ENCODE results near the gene KCNG2.

KCNG2 gene

DNA sequence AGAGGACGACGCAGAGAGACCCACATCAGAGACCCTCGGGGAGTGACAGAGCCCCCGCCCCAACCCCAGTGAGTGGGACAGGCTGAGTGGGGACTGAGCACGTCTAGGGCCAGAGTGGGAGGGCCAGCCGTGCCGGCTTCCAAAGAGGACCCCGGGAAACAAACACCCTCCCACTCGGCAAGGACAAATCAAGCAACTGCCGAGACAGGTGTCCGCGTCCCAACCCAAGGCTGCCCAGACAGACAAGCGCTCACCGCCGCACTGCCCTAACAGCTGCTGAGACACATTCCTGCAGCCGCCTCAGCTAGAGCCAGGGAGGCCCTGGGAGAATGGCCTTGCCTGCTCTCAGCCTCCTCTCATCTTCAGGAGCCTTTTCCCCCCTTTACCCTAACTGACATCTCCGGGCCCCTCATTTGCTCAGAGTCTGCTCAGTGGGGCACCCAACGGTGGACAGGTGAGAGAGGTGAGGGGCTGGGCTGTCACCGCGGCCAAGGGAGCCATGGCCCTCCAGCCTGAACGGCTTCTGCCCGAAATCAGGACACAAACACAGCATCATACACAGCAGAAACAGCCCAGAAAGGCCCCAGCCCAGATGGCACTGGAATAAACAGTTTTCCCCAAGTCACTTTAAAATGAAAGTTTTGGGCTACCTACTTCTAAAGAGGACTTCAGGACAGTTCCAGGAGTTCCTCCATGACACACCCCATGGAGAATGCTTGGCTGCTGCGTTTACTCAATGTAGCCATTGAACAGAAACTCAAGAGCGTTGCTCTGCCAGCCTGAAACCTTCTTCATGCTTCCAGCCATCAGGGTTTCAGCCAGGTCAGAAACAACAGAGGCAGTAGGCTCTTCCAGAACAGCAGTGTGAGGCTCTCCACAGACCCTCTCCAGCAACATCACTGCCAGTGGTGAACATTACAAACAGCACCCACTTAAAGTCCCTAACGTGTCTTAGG lies 130.1 kb downstream of the KCNG2 start:
- DNase-seq, result no peak

DNA sequence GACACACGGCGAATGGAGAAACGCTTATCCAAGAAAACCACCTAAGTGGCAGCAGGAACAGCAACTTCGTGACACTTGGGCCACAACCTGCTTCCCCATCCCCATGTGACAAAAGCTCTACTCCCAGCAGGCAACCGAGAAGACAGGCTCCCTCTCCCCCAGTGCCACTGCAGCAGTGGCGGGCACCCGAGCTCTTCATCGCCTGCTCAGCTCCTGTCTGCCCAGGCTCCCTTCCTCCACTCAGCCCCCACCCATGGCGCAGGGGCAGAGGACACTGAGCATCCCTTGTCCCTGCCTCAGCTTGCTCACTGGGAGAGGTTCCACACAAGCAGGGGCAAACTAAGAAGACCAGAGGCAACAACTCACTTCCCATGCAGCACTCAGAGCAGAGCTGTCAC lies 130.8 kb downstream of the KCNG2 start:
- DNase-seq, result no peak

DNA sequence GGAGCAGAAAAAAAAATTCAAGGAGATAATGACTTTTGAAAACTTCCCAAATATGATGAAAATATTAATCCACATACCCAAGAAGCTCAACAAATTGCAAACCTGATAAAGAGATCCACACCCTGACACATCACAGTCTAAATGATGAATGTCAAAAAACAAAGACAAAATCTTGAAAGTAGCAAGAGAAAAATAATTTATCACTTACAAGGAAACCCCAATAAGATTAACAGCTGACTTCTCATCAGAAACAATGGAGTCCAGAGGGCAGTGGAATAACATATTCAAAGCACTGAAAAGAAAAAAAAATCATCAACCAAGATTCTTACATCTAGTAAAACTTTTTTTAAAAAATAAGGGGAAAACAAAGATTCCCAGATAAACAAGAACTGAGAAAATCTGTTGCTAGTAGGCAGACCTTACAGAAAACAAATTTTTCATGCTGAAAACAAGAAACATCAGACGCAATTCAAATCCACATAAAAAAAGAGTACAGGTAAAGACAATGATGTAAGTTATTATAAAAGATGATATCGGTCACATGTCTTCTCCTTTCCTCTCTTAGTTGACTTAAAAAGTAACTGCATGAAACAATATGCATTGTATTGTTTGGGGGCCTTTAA lies 132.4 kb downstream of the KCNG2 start:
- no peak for DNase-seq

DNA sequence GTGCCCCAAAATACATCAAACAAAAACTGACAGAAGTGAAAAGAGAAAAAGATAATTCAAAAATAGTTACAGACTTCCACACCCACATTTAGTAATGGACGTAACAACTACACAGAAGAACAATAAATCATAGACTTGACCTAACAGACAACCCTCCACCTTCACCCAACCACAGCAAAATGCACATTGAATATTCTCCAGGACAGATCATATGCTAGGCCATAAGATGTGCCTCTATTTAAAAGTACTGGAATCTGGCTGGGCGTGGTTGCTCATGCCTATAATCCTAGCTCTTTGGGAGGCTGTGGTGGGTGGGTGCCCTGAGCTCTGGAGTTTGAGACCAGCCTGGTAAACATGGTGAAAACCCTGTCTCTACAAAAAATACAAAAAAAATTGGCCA lies 133.7 kb downstream of the KCNG2 start:
- DNase-seq, result no peak

DNA sequence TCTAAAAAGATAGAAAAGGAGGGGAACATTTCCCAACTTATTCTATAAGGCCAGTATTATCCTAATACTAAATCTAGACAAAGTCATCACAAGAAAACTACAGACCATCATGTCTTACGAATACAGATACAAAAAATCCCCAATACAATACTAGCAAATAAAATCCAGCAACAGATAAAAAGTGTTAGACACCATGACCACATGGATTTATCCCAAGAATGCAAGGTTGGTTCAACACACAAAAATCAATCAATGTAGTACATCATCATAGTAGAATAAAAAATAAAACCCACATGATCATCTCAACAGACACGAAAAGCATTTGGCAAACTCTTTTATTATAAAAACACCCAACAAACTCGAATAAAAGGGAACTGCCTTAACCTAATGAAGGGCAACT lies 135.2 kb downstream of the KCNG2 start:
- no peak for DNase-seq

DNA sequence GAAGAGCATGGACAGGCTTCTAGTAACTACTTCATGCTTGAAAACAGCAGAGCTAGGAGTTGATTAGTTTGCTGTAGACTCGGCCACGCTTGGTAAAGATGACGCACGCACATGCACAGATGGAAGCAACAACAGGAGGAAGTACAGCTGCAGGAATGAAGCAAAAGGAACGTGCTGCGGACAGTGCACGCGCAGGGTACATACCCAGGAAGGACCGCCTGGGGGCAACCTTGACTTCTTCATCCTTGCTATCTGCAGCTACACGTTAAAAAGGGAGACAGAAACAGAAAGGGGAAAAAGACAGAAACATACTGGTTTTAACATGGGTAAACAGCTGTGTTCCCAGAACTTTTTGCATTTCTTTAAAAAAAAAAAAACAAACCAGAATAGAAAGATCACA lies 136.0 kb downstream of the KCNG2 start:
- DNase-seq, result no peak

DNA sequence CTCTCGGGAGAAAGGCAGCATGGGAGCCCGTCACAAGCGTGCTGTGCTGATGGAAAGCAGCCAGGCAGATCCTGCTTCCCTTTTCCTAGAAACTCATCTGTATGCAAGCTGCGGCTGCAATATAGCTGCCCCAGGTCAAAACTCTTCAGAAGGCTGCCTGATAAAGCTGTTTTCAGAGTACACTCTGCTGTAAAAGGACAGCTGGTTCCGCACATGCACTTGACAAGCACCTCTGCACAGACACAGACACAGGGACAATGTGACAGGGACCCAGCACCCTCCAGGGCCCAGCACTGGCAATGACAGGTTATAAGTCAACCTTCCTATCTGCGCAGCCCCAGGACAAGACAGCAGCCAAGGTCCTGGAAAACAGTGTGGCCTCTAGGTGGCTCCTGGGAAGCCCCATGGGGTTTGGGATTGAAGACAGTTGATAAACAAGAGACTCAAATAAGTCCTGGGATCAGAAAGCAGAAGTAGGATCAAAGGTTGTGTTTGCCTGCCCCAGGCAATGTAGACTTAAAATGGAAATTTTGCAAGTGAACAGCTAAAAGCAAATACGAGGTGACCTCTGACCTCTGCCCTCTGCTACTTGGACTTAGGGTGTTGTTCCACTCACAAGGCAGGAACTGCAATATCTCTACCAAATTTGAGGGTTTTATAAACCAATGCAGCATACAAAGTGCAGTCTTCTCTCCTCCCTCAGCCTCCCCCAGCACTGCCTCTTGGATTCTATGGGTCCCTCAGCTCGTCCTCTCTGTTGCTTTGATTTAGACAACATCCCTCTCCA lies 136.8 kb downstream of the KCNG2 start:
- DNase-seq, result no peak

DNA sequence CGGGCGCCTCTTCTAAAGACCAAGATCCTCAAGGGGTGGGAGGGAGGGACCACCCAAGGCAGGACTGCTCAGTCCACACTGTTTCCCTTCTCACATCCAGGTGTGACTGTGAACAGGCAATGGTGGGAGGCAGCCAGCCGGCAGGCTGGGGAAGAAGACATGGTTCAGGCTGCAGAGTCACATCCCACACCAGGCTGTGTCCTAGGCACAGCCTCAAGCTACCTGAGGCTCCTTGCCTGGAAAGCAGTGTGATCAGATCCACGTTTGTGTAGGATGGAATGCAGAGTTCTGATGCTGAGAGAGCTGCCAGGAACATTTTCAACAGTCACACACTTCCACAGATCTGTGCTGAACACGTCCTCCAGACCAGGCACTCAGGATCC lies 137.4 kb downstream of the KCNG2 start:
- DNase-seq, result no peak

DNA sequence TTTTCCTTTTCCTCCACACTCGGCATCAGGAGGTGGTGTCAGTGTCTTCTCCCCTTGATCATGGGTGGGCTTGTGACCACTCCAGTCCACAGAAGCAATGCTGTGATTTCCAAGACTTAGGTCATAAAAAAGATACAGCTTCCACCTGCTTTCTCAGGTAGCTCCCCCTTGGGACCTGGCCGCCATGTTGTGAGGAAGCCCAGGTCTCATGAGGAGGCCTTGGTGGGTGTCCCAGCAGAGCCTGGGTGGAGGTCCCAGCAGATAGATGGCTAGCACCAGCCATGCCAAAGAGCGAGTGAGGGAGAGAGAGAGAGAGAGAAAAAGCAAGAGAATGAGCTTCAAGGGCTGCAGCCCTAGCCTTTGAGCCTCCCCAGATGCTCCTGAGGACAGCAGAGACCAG lies 137.8 kb downstream of the KCNG2 start:
- DNase-seq, result no peak

DNA sequence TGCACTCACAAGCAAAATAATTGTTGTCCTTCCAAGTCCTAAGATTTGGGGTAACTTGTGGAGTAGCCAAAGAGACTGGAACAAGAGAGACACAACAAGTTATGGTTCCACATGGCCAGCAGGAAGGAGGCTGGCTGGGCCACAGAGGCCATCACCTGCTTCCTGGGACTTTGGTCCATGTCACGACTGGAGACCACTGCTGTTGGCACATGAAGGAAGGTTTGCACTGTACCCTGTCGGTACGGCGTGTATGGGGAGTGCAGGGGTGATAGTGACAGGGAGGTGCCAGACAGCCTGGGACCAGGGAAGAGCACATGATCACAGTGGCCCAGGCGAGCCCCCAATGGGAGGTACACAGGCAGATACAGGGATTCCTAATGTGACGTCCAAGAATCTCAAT lies 138.2 kb downstream of the KCNG2 start:
- DNase-seq, result no peak

DNA sequence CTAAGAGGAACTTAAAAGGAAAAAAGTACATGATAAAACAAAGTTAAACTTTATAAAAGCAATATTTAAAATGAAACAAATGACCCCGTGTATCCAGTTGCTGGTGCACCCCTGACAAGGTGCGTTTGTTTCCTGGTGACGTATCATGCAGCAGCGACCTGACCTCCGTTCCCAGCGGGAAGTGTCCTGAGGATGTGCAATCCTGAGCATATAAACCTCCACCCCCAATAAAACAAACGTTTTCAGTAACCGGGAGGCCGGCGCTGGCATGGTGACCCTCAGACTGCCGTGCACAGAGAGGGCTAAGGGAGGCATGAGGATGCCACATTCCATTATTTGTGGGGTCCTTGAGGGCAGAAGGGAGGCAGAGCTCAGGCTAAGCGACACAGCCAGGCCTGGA lies 138.9 kb downstream of the KCNG2 start:
- DNase-seq, result no peak

DNA sequence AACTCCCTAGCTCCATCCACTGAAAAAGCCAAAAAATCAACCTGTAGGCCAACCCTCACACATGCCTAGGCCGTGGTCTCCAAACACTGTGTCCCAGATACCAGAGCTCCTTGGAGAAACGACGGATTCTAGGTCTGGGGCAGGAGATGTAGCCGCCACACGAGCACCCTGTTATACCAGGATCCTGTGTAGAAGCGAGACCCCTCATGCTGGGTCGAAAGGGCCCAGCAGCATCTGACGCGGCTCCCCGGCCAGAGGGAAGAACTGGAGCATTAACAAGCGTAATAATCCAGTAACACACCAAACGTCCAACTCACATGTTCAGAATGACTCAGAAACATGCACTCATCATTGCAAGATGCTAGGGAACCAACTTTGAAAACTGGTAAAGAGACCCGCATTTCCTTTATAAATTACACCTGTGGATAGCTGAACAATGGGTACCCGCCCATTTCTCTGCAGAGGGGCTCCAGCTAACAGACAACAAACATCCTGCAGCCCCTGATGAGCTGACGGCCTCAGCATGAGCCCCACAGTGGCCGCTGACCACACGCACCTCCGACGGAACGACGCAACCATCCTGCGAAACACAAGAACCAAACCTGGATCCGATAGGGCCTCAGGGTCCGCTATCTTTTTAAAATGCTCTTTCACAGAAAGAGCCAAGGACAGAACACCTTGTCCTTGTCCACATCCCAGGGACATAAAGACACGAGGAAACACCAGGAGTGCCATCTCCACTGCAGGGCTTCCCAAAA lies 139.5 kb downstream of the KCNG2 start:
- DNase-seq, result no peak

DNA sequence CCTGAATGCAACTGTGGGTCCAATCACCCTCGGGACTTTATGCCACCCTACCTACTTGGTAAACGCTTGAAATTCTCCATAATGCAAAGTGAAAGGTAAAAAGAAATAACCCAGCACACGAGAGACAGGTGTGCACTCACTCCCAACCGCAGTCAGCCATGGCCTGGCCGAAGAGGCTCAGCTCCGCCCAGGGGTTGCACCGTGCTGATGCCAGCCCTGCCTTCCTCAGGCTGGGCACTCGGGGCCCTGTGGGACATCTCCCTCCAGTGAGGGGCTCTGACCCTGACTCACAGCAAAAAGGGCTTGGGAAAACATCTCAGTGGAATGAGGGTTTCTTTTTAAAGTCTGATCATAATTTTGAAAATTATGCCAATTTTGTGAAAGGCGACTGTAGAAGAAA lies 140.5 kb downstream of the KCNG2 start:
- no peak for DNase-seq

DNA sequence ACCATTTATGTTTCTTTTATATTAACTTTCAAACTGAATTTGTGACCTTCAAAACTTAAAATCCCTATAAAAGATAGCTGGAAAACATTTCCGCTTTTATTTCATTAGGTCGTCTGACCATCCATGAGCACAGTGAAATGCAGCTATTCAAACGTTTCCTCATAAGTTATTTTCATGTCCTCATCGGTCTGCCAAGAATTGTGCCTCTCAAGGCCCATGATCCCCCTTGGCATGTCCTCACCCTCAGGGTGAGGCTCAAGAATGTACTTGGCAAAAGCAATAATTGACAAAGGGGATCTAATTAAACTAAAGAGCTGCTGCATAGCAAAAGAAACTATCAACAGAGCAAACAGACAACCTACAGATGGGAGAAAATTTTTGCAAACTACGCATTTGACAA lies 141.4 kb downstream of the KCNG2 start:
- no peak for DNase-seq

DNA sequence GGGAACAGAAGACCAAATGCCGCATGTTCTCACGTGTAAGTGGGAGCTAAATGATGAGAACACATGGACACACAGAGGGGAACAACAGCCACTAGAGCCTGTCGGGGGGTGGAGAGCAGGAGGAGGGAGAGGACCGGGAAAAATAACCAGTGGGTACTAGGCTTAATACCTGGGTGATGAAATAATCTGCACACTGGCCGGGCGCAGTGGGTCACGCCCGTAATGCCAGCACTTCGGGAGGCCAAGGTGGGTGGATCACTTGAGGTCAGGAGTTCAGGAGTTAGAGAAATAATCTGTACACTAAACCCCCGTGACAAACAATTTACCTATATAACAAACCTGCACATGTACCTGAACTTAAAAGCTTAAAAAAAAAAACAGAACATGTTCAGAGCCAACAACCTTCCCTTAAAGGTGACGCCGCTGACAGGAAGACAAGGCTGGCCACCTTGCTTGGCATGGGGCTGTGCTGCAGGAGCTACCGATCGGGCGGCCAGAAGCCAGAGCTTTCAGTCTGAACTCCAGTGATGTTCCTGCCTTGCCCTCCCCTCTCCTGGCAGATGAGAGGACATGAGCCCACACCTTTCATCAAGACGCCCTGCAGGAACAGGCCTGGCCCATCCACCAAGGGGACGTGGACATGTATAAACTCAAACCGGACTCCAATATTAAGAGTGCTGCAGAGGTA lies 142.5 kb downstream of the KCNG2 start:
- no peak for DNase-seq

DNA sequence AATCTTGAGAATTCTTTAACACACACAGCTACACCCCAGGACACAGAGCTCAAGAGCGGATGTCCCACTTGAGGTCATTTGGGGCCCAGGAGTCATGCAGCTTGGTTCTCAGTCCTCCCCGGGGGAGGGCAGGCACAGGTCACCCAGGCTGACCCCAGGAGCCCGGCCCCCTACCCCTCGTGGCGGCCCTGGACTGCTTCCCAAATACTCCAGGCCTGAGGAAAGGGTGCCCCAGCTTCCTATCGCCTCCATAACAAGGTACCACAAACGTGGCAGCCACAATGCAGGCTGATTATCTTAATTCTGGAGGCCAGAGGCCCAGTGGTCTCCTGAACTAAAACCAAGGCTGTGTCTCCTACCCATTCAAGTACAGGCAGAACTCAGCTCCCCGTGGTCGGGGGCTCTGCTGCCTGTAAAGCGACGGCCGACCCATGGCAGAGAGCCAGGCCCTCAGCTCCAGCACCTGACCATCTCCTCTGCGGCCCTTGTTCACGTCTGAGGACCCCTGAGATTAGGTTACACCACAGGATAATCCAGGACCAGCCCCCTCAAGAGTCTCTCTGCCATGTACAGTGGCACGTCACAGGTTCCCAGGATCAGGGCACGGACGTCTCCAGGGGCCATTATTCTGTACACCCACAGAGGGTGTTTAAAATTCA lies 143.2 kb downstream of the KCNG2 start:
- no peak for DNase-seq

DNA sequence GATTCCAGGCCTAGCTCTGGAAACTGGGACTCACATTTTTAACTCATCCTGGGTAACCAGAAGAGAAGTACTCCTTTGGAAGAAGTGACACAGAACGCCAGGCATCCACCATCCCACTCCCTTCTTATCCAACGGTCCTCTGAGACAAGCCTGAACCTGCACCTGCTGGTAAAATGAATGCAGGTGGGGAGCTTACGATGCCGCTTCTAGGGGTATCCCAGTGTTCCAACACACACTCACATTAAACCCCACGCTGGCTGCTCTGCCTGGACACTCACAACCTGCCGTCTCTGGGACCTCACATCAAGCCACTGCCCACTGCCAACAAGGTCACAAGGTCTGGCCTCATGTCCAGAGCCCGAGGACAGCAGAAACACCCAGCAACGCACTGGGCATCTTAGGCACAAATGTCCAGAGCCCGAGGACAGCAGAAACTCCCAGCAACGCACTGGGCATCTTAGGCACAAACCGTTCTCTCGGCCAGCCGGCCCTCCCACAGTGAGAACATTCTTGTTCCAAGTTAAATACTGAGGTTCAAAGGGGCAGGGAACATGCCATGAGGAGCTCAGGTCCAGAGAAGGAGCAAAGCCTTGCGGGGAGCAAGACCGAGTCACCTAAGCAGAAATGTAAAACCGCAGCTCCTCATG lies 143.9 kb downstream of the KCNG2 start:
- DNase-seq, result no peak

DNA sequence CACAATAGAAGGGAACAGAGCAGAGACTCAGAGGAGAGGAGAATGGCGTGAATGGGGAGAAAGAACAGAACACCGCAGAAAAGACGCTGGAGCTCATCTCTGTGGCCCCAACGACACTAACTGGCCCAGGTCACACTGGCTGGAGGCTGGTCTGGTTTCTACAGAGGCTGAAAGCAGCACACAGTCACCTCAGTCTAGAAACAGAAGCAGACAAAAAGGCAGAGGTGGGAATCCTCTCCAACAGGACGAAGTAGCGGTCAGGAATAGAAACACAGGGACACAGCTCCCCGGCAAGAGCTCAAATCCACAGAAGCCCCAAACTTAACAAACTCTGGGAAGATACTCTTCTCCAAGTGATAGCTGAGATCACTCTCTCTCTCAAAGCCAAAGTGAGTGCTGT lies 144.5 kb downstream of the KCNG2 start:
- no peak for DNase-seq

DNA sequence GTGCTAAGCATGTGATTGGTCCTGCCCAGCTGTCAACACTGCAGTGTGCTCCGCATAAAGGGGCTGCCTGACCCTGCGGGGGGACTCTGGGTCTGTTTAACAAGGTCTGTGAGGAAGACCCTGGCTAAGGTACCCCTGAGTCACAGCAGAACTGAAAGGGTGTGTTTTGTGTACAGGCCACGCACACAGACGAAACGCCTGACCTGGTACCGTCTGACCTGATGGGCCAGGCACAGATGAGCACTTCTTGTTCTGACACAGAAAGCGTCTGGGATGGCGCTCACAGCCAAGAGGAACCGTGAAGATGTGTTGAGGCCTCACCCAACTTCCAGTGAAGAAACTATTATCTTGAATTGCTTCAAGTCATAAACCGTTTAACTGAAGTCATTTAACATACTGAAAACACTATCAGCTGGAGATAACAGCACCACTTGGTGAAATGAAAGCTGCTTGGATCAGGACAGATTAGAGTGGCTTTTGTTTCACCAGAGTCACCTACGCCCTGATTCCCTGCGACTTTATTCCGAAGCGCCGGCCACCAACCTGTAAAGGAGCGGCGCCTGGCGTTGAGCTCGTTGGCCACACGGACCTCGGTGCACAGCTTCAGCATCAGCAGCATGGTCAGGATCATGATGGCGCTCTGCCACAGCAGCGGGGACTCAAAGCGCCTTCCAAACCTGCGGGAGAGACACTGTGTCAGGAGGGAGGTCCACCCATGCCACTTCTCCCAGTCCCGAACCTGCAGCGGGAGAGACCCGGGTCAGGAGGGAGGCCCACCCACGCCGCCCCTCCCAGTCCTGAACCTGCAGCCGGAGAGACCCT lies 145.3 kb downstream of the KCNG2 start:
- DNase-seq, result no peak

DNA sequence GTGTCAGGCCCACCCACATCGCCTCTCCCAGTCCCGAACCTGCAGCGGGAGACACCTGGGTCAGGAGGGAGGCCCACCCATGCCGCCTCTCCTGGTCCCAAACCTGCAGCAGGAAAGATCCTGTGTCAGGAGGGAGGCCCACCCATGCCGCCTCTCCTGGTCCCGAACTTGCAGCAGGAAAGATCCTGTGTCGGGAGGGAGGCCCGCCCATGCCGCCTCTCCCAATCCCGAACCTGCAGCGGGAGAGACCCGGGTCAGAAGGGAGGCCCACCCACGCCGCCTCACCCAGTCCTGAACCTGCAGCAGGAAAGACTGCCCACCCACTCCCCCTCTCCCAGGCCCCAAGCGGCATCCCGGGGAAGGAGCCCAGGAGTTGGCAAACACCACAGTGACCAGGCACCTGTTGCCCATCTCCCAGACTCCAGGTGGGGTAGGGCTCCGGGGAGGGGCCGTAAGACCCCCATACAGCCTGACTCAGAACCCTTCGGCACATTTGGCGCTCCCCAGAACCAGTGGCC lies 145.9 kb downstream of the KCNG2 start:
- no peak for DNase-seq
